HTERT RPE-1 (cell line): ENCODE measurements around the gene WNT4.

Source experiments
- in situ Hi-C: fragments of 300-500 bp; cut with MboI; formaldehyde crosslinking; loops from 4 replicates; pipeline ENCODE4 v1.14.3; 2020; ENCODE audit warnings: low sequenced_read_pairs

Gene WNT4

DNA sequence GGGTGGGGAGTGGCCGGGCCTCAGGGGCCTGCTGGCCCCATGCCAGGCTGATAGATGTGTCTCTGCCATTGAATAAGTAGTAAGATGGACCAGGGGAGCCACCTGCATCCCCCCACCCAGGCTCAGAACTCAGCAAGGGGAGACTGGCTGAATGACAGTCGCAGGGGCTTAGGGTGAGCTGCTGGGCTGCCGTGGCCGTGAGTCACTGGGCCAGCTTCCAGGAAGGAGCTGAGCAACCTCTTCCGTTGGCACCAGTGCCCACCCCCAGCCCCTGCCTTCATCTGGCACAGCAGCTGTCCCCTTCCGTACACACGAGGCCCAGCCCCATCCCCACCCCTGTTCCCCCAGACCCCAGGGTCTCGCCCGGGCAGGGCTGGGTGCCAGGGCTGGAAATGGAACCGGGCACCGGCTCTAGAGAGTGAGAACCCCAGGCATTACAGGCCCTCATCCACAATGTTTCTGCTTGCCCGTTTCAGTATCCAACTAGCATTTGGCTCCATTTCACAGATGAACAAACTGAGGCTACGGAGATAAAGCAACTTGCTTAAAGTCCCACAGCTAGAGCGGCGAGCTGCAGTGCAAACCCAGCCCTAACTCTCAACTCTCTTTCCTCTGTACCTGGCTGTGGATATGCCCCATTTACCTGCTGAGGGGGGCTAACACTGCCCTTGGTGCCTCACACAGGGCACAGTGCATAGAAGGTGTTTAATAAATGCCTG lies 10.2 kb downstream of the WNT4 start:
- in situ Hi-C loops, result no loop called here

- in situ Hi-C loops, result no loop called here
Observed at GRCh38 chr1:22131875-22132486, 10.9 kb downstream of the WNT4 start.

GRCh38 chr1:22131062-22131461 lies 11.8 kb downstream of the WNT4 start:
- in situ Hi-C loops, result no loop called here

DNA sequence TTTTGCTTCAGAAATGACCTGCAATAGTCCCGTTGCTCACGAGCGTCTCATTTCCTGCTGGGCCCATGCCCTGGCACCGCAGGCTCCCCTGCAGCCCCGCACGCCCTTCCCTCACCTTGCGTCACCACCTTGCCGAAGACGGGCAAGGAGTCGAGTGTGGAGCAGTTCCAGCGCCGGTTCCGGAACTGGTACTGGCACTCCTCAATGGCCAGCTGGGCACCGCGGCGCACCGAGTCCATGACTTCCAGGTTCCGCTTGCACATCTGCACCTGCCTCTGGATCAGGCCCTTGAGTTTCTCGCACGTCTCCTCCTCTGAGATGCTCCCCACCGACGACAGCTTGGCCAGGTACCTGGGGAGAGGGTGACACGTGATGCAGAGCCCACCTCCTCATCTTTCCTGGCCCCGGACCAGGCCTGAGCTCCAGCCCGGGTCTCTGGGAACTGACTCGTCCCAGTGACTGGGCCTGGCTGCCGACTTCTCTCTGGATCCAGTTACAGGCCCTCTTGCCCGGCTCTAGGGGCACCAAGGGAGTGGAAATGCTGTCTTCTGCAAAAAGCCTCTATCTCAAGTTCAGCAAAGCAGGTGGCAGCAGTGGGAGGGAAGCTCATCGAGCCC lies 13.3 kb downstream of the WNT4 start:
- in situ Hi-C loops, result no loop called here

DNA sequence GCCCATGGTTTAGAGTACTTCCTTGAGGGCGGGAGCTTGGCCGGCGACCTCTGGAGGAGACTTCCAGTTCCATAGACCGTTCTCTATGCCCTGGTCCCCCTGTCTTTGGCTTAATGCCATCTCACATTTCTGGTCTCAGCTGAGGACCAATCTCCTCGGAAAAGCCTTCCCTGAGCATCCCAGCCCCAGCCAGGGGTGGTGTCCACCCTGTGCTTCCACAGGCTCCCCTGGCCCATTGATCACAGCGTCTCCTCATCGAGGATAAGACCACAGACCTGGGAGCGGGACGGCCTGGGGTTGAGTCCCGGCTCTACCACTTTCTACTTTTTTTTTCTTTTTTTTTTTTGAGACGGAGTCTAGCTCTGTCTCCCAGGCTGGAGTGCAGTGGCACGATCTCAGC lies 14.5 kb downstream of the WNT4 start:
- in situ Hi-C loops, result no loop called here

GRCh38 chr1:22127731-22128130 lies 15.2 kb downstream of the WNT4 start:
- in situ Hi-C loops, result no loop called here

DNA sequence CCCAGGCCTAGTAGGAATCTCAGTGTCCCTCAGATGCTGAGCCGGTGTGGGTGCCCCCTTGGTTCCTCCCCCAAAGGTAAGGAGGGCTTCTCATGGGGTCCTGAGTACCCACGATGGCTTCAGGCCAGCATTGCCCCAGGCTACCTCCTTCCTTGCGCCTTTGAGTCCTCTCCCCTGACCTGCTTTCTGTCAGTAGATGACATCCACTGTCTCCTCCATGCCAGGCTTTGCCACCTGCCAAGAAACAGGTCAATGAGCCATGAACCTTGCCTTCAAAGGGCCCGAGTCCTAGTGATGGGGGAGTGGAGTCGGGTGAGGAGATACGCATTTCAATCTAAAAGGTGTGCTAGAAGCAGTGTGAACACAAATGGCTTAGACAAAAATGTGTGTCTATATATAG lies 15.6 kb downstream of the WNT4 start:
- in situ Hi-C loops, result no loop called here

- in situ Hi-C loops, result no loop called here
Observed at GRCh38 chr1:22126531-22126930, 16.4 kb downstream of the WNT4 start.

GRCh38 chr1:22124592-22125229 lies 18.2 kb downstream of the WNT4 start:
- in situ Hi-C loops, result no loop called here

- in situ Hi-C loops, result no loop called here
Observed at GRCh38 chr1:22123901-22124404, 18.9 kb downstream of the WNT4 start.

- in situ Hi-C loops, result no loop called here
Observed at GRCh38 chr1:22123071-22123390, 19.9 kb downstream of the WNT4 start.

DNA sequence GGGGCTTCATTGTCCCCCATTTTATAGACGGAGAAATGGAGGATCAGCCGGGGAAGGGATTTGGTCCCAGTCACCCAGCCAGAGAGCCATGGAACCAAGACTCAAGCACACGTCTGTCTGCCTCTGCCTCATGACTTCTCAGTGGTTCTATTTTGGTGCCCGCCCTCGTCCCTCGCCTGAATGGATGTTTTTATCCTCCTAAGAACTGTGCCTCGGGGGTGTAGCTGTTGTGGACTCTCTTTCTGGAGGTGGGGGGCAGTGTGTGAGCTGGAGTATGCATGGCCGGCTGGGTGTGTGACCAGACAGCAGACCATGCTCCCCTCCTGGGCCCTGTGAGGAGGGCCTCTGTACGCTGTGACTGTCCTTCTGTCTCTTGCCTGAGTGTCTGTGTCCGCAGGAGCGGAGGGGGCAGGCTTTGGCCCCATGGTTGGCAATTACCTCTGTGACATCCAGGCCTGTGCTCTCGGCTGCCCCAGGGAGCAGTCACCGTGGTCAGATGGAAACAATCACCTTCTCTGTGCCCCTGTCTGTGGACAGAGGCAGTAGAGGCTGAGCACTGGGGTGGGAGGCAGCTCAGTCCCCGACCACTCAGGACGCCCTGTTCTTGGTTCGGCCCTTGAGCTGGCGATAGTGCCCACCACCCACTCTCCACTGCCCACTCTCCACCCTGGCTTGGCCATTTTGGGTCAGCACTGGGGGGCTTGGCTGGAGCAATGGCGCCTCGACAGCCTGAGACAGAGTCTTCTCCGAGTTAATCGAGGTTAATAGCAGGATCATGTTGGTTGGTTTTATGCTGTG lies 20.4 kb downstream of the WNT4 start:
- in situ Hi-C loops, result no loop called here

DNA sequence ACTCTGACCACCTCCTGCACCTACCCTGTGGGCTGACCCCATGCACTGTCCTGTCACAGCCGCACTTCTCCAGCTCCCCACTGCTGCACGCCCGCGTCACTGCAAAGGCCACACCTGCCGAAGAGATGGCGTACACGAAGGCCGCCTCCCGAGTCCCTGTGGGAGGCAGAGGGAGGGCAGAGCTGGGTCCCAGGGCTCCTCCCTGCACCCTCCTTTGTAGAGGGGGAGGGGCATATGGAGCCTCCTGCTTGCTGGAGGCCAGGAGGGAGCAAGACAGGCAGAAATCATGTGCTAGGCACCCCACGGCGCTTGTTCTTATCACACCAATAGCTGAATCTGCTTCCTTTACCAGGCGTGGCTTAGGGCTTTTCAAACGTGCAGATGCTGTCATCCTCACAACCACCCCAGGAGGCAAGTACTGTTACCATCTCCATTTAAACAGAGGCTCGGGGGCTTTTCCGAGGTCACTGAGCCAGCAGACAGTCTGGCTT lies 21.4 kb downstream of the WNT4 start:
- in situ Hi-C loops, result no loop called here

- in situ Hi-C loops, result no loop called here
Observed at GRCh38 chr1:22120469-22120790, 22.5 kb downstream of the WNT4 start.

GRCh38 chr1:22119626-22120468 lies 23.1 kb downstream of the WNT4 start:
- in situ Hi-C loops, result no loop called here

DNA sequence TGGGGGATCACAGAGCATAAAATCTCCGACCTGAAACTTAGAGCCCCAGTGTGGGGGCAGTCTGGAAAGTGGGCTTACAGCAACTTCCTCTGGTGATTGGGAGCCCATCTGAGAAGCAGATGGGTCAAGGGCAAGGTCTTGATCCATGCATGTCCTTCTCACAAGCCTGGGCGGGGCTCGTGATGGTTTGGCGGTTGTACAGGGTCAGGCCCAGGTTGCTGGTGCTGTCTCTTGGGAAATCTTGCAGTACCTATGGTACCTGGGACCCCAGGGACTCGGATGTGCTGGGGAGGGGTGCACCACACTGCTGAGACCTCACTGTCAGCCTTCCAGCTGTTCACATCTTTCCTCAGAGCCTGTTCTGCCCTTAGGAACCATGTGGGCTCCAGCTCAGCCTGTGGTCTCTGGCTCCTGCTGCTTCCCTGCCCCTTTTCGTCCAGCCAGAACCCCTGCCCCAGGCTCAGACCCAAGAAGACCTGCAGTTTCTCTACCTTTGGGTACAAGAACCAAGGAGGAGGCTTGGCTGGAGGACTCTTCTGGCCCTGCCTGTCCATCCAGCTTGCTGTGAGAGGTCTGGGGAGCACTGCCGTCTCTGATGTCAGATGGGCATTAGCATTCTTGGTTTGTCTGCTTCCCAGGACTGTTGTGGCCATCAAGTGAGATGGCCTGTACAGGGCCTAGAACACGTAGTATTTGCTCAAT lies 24.5 kb downstream of the WNT4 start:
- in situ Hi-C loops, result no loop called here

DNA sequence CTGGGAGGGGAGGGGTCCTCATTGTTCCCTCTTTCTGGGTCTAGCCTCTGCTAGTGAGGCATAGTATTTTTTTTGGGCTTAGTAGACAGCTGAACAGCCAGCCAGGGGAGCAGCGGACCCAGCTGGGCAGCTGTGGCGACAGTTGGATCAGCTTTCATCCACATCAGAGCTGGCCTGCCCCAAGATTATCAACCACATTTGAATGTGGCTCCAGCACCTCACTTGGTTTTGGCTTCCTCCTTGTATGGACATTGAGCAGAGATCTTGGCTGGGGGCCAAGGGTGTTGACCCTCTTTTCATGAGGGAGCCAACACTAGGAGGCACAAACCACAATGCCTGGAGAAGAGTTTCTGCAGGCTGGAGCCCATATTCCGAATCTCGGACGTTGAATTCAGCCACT lies 25.0 kb downstream of the WNT4 start:
- in situ Hi-C loops, result no loop called here

DNA sequence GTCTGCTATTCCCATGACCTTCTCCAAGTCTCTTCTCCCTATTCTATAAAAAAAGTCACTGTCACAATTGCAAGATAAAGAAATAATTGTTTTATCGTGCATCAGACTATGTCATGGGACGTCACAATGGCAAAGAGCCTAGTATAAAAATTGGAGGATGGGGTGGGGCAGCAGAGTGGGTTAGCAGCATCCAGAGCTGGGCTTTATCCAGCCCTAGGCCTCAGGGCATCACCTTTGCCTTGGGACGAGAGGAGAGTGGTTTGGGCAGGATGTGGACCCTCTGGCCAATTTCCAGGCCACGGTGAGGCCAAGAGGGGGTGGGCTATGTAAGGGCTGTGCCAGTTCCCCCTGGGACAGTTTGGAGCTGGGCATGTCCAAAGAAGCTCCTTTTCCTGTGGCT lies 25.7 kb downstream of the WNT4 start:
- in situ Hi-C loops, result no loop called here

GRCh38 chr1:22115286-22115685 lies 27.6 kb downstream of the WNT4 start:
- in situ Hi-C loops, result no loop called here
